GM12878 (cell line): ENCODE data around the gene LAMC3. TPM values are rescaled to one million over a fixed set of nuclear protein-coding genes. Genes with fewer than 3 reads are reported as not detected.

ENCODE experiments used
- ATAC-seq: fragments of 200-7000 bp; cut with Tn5 transposase; 3 replicates; pipeline ENCODE4 v1.9.1; 2020; ENCODE audit warnings: mild to moderate bottlenecking, moderate library complexity
- BruUV-seq: library from RNA; stranded (reverse); fragments of 400-500 nt; replicated peaks from 2 replicates; lab custom pipeline; 2021; lab: Mats Ljungman, UMichigan
- CTCF ChIA-PET: fragments of 300-600 bp; sonication (Branson Sonifier 250); formaldehyde crosslinking; extraction: SDS; loops from one replicate; lab custom pipeline; 2021; ENCODE audit warnings: inconsistent platforms; lab: Yijun Ruan, JAX
- POLR2A ChIA-PET: fragments of 350-600 bp; formaldehyde crosslinking; extraction: SDS; loops from one replicate; lab custom pipeline; 2021; ENCODE audit warnings: inconsistent platforms; lab: Charles Lee
- RAD21 ChIA-PET: fragments of 300-600 bp; sonication (Branson Sonifier 250); formaldehyde crosslinking; loops from one replicate; lab custom pipeline; 2023; ENCODE audit warnings: antibody characterized with exemption; ENCODE audit not compliant: unreplicated experiment; lab: Charles Lee
- SMC1A ChIA-PET: fragments of 300-600 bp; sonication (Branson Sonifier 250); formaldehyde crosslinking; loops from one replicate; lab custom pipeline; 2023; ENCODE audit not compliant: unreplicated experiment, uncharacterized antibody; lab: Charles Lee
- DNase-seq: peaks from one replicate; pipeline ENCODE4 v3.0.0-alpha.2; 2011; ENCODE audit warnings: low read depth, low spot score
- FAIRE-seq: peaks from 3 replicates; lab custom pipeline; 2011; peaks lifted over from hg19 to GRCh38; lab: Jason Lieb, UNC
- H2AFZ ChIP-seq: 2 replicates; pipeline ENCODE4 v1.6.0; 2011; ENCODE audit warnings: low read depth, low read length, control low read depth; ENCODE audit not compliant: control insufficient read depth
- H3K27ac ChIP-seq: 2 replicates; pipeline ENCODE4 v1.5.1; 2011; ENCODE audit warnings: control low read depth; ENCODE audit not compliant: control insufficient read depth, insufficient read depth
- H3K27me3 ChIP-seq, 2 experiments: replicated peaks in 1 of 2; 2 replicates each; pipeline versions ENCODE4 v1.6.0 to v1.6.1; 2011; ENCODE audit warnings: low read length in 1 of 2; ENCODE audit not compliant: control insufficient read depth in 2 of 2, insufficient read depth in 2 of 2
- H3K36me3 ChIP-seq, 2 experiments: 2 replicates each; pipeline ENCODE4 v1.5.1; 2011; ENCODE audit warnings: low read length in 1 of 2; ENCODE audit not compliant: control insufficient read depth in 2 of 2, insufficient read depth in 2 of 2
- H3K4me1 ChIP-seq: 2 replicates; pipeline ENCODE4 v1.6.1; 2011; ENCODE audit warnings: mild to moderate bottlenecking, low read length, moderate library complexity, mixed read lengths; ENCODE audit not compliant: control insufficient read depth, insufficient read depth
- H3K4me2 ChIP-seq: 2 replicates; pipeline ENCODE4 v1.6.0; 2011; ENCODE audit warnings: control low read depth; ENCODE audit not compliant: control insufficient read depth, insufficient read depth
- H3K4me3 ChIP-seq: fragments of 200-600 bp; sonication (generic); 2 replicates; pipeline ENCODE4 v1.5.1; 2016
- H3K79me2 ChIP-seq: 2 replicates; pipeline ENCODE4 v1.6.0; 2011; ENCODE audit warnings: low read length; ENCODE audit not compliant: control insufficient read depth, insufficient read depth
- H3K9ac ChIP-seq: 2 replicates; pipeline ENCODE4 v1.8.0; 2011; ENCODE audit warnings: low read length, control low read depth, mixed read lengths; ENCODE audit not compliant: control insufficient read depth, insufficient read depth
- H3K9me3 ChIP-seq: replicated peaks from 3 replicates; pipeline ENCODE4 v1.5.1; 2011; ENCODE audit warnings: mild to moderate bottlenecking, low read length; ENCODE audit not compliant: control insufficient read depth, insufficient read depth
- H4K20me1 ChIP-seq: 2 replicates; pipeline ENCODE4 v1.6.0; 2011; ENCODE audit not compliant: control insufficient read depth, insufficient read depth
- BACH1 ChIP-seq: fragments of 450-650 bp; IDR thresholded peaks from 2 replicates; pipeline ENCODE4 v1.6.1; 2017; ENCODE audit warnings: mild to moderate bottlenecking, borderline replicate concordance
- EP300 ChIP-seq, 2 experiments: fragments of 150-350 bp in 1 of 2; IDR thresholded peaks; 2 replicates each; pipeline ENCODE4 v1.6.1; 2011 to 2012; ENCODE audit warnings: low read depth in 2 of 2, low read length in 2 of 2, borderline replicate concordance in 1 of 2, improper control_type of control experiment in 1 of 2, inconsistent platforms in 1 of 2; ENCODE audit not compliant: control insufficient read depth in 1 of 2
- PBX3 ChIP-seq: IDR thresholded peaks from 2 replicates; pipeline ENCODE4 v1.6.1; 2011; ENCODE audit warnings: mild to moderate bottlenecking, low read depth, low read length, moderate library complexity; ENCODE audit not compliant: insufficient replicate concordance
- RELB ChIP-seq: fragments of 450-650 bp; IDR thresholded peaks from 2 replicates; pipeline ENCODE4 v1.6.1; 2017; ENCODE audit warnings: low read depth, mild to moderate bottlenecking, moderate library complexity
- ZBED1 ChIP-seq: IDR thresholded peaks from 2 replicates; pipeline ENCODE4 v1.6.1; 2016; ENCODE audit warnings: borderline replicate concordance
- ZNF622 ChIP-seq: fragments of 450-650 bp; IDR thresholded peaks from 2 replicates; pipeline ENCODE4 v1.6.1; 2017; ENCODE audit warnings: mild to moderate bottlenecking, inconsistent platforms
- WGBS: methylation state at CpG from one replicate; pipeline ENCODE4 v1.1.6; 2016; ENCODE audit warnings: low lambda C conversion rate; ENCODE audit not compliant: insufficient replicate concordance, insufficient coverage; ENCODE audit errors: missing lambda C conversion rate; 5-methylcytosine and 5-hydroxymethylcytosine counted together
- in situ Hi-C: fragments of 300-500 bp; cut with MboI; formaldehyde crosslinking; loops from 9 replicates; pipeline ENCODE4 v1.14.3; 2018; ENCODE audit warnings: mixed read lengths
- intact Hi-C: fragments of 100-400 bp; cut with micrococcal nuclease; formaldehyde crosslinking; loops from one replicate; pipeline ENCODE4 v1.14.2; 2022; ENCODE audit not compliant: unreplicated experiment
- polyA plus RNA-seq, 11 experiments: library from polyadenylated mRNA; depleted of rRNA in 4 of 11; unstranded in 6 of 11; stranded (reverse) in 5 of 11; fragments of >200 nt; fragmentation: Nextera tagmentation in 4 of 11; fragmentation: Illumina TruSeq in 1 of 11; extraction: Ambion mirVana in 4 of 11; extraction: Trizol in 1 of 11; gene quantifications; 1 replicate in 1 of 11; 2 replicates in 10 of 11; pipeline versions ENCODE4 v1.2.1 to v1.2.3, GENCODE V29; 2011 to 2016; ENCODE audit warnings: inconsistent platforms in 2 of 11, missing spikeins in 2 of 11, low read depth in 1 of 11
- total RNA-seq, 4 experiments: library from RNA; depleted of rRNA in 3 of 4; stranded (reverse); fragments of >200 nt in 3 of 4; fragmentation: Illumina TruSeq in 1 of 4; extraction: Trizol in 1 of 4; gene quantifications; 2 replicates each; pipeline versions ENCODE4 v1.2.1 to v1.2.3, GENCODE V29; 2013 to 2021
- TF ChIP-seq, protein P1 (sequence below): fragments of 450-650 bp; IDR thresholded peaks from 2 replicates; pipeline ENCODE4 v1.6.1; 2018; ENCODE audit warnings: mild to moderate bottlenecking, low read depth, moderate library complexity; ENCODE audit not compliant: partially characterized antibody
- TF ChIP-seq, protein P2 (sequence below): IDR thresholded peaks from 2 replicates; pipeline ENCODE4 v1.6.1; 2011; ENCODE audit warnings: low read depth, low read length, improper control_type of control experiment, borderline replicate concordance

Gene LAMC3
- total and polyA plus RNA-seq, 10 of the 15 experiments (the other 5 are each of a cell fraction or from before 2014, with no cell fraction given) = under 0.01 to 0.08 TPM; not detected in 8

- SMC1A ChIA-PET = no interaction called here
- CTCF ChIA-PET = no interaction called here
- FAIRE-seq = no peak
- no peaks in the 10 kb centered on the region for H3K36me3 ChIP-seq
- H3K9me3 ChIP-seq = no peaks in the 10 kb centered on the region
- H3K79me2 ChIP-seq = no peaks in the 10 kb centered on the region
- peaks cover 1 to 2% of the 10 kb centered on the region in 2 experiments; a peak in 1 of 4 replicates for H3K27me3 ChIP-seq
- intact Hi-C loops (no loop called here), in situ Hi-C loops (no loop called here)
- RAD21 ChIA-PET = no interaction called here
- H3K27ac ChIP-seq = no peak overlapping the region
- DNase-seq = no peak
- no peak overlapping the region for H3K4me3 ChIP-seq
- no peak overlapping the region for H3K4me2 ChIP-seq
- no peaks in the 10 kb centered on the region for H3K4me1 ChIP-seq
- H2AFZ ChIP-seq = no peak overlapping the region
- no TSS peak for BruUV-seq
- 48% methylated on average over 8 of the region's 8 CpGs for WGBS
- POLR2A ChIA-PET = no interaction called here
- no peak overlapping the region for H3K9ac ChIP-seq
- TF ChIP-seq, protein P1, sequence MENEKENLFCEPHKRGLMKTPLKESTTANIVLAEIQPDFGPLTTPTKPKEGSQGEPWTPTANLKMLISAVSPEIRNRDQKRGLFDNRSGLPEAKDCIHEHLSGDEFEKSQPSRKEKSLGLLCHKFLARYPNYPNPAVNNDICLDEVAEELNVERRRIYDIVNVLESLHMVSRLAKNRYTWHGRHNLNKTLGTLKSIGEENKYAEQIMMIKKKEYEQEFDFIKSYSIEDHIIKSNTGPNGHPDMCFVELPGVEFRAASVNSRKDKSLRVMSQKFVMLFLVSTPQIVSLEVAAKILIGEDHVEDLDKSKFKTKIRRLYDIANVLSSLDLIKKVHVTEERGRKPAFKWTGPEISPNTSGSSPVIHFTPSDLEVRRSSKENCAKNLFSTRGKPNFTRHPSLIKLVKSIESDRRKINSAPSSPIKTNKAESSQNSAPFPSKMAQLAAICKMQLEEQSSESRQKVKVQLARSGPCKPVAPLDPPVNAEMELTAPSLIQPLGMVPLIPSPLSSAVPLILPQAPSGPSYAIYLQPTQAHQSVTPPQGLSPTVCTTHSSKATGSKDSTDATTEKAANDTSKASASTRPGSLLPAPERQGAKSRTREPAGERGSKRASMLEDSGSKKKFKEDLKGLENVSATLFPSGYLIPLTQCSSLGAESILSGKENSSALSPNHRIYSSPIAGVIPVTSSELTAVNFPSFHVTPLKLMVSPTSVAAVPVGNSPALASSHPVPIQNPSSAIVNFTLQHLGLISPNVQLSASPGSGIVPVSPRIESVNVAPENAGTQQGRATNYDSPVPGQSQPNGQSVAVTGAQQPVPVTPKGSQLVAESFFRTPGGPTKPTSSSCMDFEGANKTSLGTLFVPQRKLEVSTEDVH = no peak
- TF ChIP-seq EP300 (IDR thresholded peaks at IDR 0.05; ENCODE audit: borderline replicate concordance in 1 of 2, control insufficient read depth in 1 of 2, low read depth in 2 of 2, low read length in 2 of 2) (no peak), ZNF622 (no peak), PBX3 (no peak), RELB (no peak), ZBED1 (no peak), BACH1 (no peak)
- TF ChIP-seq, protein P2, sequence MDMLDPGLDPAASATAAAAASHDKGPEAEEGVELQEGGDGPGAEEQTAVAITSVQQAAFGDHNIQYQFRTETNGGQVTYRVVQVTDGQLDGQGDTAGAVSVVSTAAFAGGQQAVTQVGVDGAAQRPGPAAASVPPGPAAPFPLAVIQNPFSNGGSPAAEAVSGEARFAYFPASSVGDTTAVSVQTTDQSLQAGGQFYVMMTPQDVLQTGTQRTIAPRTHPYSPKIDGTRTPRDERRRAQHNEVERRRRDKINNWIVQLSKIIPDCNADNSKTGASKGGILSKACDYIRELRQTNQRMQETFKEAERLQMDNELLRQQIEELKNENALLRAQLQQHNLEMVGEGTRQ = no peak
- no peak for ATAC-seq
- H4K20me1 ChIP-seq = no peaks in the 10 kb centered on the region
Observed at GRCh38 chr9:131107760-131108159, 98.8 kb downstream of the LAMC3 start.
